Panc1 (cell line): ENCODE data around the gene C1orf167.

ENCODE experiments used
- CTCF ChIP-seq: fragments of 450-650 bp; IDR thresholded peaks from 2 replicates; pipeline ENCODE4 v1.5.1; 2017; ENCODE audit warnings: mild to moderate bottlenecking
- POLR2AphosphoS5 ChIP-seq: IDR thresholded peaks from 2 replicates; pipeline ENCODE4 v1.6.1; 2012; ENCODE audit warnings: mild to moderate bottlenecking, low read depth, low read length, moderate library complexity
- SIN3A ChIP-seq: IDR thresholded peaks from 2 replicates; pipeline ENCODE4 v1.6.1; 2012; ENCODE audit warnings: low read depth, mild to moderate bottlenecking, low read length, moderate library complexity, borderline replicate concordance; ENCODE audit not compliant: insufficient read depth
- TCF7L2 ChIP-seq: IDR thresholded peaks from 2 replicates; pipeline ENCODE4 v1.6.1; 2011; ENCODE audit warnings: mild to moderate bottlenecking, low read depth, low read length, inconsistent platforms
- TF ChIP-seq, protein P1 (sequence below), 2 experiments: IDR thresholded peaks; 2 replicates each; pipeline ENCODE4 v1.6.1; 2011 to 2012; ENCODE audit warnings: low read depth in 2 of 2, control low read depth in 1 of 2, low read length in 1 of 2, mild to moderate bottlenecking in 1 of 2, moderate library complexity in 1 of 2; ENCODE audit not compliant: insufficient read depth in 1 of 2

DNA sequence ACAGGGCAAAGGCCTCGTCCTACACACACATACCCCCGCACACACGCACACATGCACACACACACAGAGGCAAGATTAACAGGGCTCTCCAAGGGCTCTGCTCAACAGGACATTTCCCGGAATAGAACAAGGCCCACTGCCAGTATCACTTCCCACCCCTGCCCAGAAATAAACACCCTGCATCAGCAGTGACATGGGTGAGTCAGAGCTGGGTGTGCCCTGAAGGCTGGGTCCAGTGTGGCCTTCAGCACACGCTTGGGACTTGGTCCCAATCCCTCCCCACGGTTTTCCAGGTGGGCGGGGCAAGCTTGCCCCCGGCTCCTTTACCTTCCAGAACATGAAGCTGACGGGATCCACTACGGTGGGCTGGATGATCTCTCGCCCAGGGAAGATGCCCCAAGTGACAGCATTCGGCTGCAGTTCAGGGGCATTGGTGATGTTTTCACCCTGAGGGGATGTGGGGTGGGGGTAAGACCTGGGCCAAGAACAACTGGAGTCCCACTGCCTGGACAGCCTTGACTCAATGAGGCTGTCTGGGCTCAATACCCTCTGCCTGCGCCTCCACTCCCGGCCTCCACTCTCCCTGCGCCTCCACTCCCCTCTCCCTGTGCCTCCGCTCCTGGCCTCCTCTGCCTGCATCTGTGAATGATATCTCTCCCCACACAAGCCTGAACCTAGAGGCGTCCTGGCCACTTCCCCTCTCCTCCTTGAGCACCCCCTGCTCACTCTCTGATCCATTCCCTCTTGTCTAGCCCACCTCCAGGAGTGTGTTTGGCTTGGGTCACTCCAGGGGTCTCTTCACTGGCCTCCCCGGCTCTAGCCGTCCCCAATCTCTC, 29.1 kb downstream of the C1orf167 start:
- TF ChIP-seq CTCF (no peak), SIN3A (no peak), POLR2AphosphoS5 (no peak), TCF7L2 (no peak)
- TF ChIP-seq, protein P1, sequence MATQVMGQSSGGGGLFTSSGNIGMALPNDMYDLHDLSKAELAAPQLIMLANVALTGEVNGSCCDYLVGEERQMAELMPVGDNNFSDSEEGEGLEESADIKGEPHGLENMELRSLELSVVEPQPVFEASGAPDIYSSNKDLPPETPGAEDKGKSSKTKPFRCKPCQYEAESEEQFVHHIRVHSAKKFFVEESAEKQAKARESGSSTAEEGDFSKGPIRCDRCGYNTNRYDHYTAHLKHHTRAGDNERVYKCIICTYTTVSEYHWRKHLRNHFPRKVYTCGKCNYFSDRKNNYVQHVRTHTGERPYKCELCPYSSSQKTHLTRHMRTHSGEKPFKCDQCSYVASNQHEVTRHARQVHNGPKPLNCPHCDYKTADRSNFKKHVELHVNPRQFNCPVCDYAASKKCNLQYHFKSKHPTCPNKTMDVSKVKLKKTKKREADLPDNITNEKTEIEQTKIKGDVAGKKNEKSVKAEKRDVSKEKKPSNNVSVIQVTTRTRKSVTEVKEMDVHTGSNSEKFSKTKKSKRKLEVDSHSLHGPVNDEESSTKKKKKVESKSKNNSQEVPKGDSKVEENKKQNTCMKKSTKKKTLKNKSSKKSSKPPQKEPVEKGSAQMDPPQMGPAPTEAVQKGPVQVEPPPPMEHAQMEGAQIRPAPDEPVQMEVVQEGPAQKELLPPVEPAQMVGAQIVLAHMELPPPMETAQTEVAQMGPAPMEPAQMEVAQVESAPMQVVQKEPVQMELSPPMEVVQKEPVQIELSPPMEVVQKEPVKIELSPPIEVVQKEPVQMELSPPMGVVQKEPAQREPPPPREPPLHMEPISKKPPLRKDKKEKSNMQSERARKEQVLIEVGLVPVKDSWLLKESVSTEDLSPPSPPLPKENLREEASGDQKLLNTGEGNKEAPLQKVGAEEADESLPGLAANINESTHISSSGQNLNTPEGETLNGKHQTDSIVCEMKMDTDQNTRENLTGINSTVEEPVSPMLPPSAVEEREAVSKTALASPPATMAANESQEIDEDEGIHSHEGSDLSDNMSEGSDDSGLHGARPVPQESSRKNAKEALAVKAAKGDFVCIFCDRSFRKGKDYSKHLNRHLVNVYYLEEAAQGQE (IDR thresholded peaks at IDR 0.05; ENCODE audit: insufficient read depth in 1 of 2, low read depth in 2 of 2, low read length in 1 of 2): no peak
